Measurements from ENCODE around the gene SLC22A17. TPM values are rescaled to one million over a fixed set of nuclear protein-coding genes. Genes with fewer than 3 reads are reported as not detected.

SLC22A17 gene
- total and polyA plus RNA-seq, 2 of the 4 experiments (the other 2 are of a cell fraction), result 6.6 to 36.0 TPM

DNA sequence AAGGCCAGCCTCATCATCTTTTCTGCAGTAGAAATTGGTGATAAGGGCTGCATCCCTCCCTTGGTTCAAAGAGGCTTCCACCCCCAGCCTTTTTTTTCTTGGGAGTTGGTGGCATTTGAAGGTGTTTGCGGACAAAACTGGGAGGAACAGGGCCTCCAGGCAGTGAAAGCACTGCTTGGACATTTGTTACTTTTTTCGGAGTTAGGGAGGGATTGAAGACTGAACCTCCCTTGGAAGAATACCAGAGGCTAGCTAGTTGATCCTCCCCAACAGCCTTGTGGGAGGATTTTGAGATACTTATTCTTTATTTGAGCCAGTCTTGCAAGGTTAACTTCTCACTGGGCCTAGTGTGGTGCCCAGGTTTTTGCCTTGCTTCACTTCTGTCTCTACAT, 28.2 kb downstream of the SLC22A17 start:
- Histone ChIP-seq H3K23ac (ENCODE audit: low read depth, low read length) (no peak overlapping the region), H2AK9ac (replicated peaks; ENCODE audit: low read depth, low read length, poor library complexity) (no peak overlapping the region), H4K8ac (ENCODE audit: low read depth in 2 of 2, low read length in 2 of 2) (no peak overlapping the region), H2BK120ac (ENCODE audit: low read depth, low read length) (no peak overlapping the region), H3K36me3 (ENCODE audit: control insufficient read depth, insufficient read depth, low read length) (peaks cover 27% of the 10 kb centered on the region), H3K9me3 (ENCODE audit: control insufficient read depth, insufficient read depth, low read length) (no peaks in the 10 kb centered on the region), H3K4ac (ENCODE audit: low read depth, low read length) (no peak overlapping the region), H3K9ac (ENCODE audit: low read depth, low read length) (no peak overlapping the region), H2BK5ac (ENCODE audit: low read depth, low read length, poor library complexity, severe bottlenecking) (no peak overlapping the region), H3K18ac (ENCODE audit: low read depth, low read length) (no peak overlapping the region), H2AFZ (replicated peaks; ENCODE audit: low read length, poor library complexity) (no peak overlapping the region), H3K56ac (ENCODE audit: extremely low read depth, insufficient read depth, low read length) (no peak overlapping the region), H3K4me2 (ENCODE audit: low read depth, low read length) (no peak overlapping the region), H3K14ac (replicated peaks; ENCODE audit: low read depth, low read length) (no peak overlapping the region), H4K20me1 (ENCODE audit: insufficient read depth, low read length) (peaks cover 16% of the 10 kb centered on the region; the same call in 1 of the 2 replicates), H3K79me1 (ENCODE audit: low read depth in 1 of 2, low read length in 2 of 2) (peaks cover 18 to 39% of the 10 kb centered on the region in 2 experiments), H4K91ac (ENCODE audit: insufficient read depth, low read depth, low read length) (no peak overlapping the region), H2BK20ac (ENCODE audit: low read depth, low read length) (no peak overlapping the region), H3K4me3 (ENCODE audit: insufficient read depth, low read depth, low read length) (no peak overlapping the region), H3K9me1 (ENCODE audit: insufficient read depth, low read length) (no peaks in the 10 kb centered on the region), H2BK15ac (ENCODE audit: low read depth, low read length) (no peak overlapping the region), H3K4me1 (ENCODE audit: control insufficient read depth, insufficient read depth, low read length) (peaks cover 6% of the 10 kb centered on the region; the same call in 1 of the 2 replicates), H3K27ac (ENCODE audit: insufficient read depth, low read length) (no peak overlapping the region), H4K5ac (ENCODE audit: low read depth, low read length) (no peak overlapping the region), H2AK5ac (ENCODE audit: low read depth, low read length) (no peak overlapping the region), H3K27me3 (ENCODE audit: control insufficient read depth, insufficient read depth, low read length) (no peaks in the 10 kb centered on the region)
- dilution Hi-C loops (cut with HindIII; ENCODE audit: low sequenced_read_pairs, unreplicated experiment), result no loop called here
- TF ChIP-seq MAZ (IDR thresholded peaks at IDR 0.05; ENCODE audit: borderline replicate concordance, low read depth, low read length), result no peak
- TF ChIP-seq SMC3 (IDR thresholded peaks at IDR 0.05; ENCODE audit: low read depth, low read length), result no peak
- TF ChIP-seq CHD1 (IDR thresholded peaks at IDR 0.05; ENCODE audit: low read depth, low read length), result no peak
- TF ChIP-seq RAD21 (IDR thresholded peaks at IDR 0.05; ENCODE audit: low read length), result no peak
- TF ChIP-seq, protein P1, sequence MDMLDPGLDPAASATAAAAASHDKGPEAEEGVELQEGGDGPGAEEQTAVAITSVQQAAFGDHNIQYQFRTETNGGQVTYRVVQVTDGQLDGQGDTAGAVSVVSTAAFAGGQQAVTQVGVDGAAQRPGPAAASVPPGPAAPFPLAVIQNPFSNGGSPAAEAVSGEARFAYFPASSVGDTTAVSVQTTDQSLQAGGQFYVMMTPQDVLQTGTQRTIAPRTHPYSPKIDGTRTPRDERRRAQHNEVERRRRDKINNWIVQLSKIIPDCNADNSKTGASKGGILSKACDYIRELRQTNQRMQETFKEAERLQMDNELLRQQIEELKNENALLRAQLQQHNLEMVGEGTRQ (IDR thresholded peaks at IDR 0.05; ENCODE audit: low read depth, low read length), result no peak
- TF ChIP-seq BHLHE40 (IDR thresholded peaks at IDR 0.05; ENCODE audit: low read depth, low read length), result no peak
- TF ChIP-seq CEBPB (IDR thresholded peaks at IDR 0.05; ENCODE audit: low read depth, low read length), result no peak
- TF ChIP-seq, protein P2, sequence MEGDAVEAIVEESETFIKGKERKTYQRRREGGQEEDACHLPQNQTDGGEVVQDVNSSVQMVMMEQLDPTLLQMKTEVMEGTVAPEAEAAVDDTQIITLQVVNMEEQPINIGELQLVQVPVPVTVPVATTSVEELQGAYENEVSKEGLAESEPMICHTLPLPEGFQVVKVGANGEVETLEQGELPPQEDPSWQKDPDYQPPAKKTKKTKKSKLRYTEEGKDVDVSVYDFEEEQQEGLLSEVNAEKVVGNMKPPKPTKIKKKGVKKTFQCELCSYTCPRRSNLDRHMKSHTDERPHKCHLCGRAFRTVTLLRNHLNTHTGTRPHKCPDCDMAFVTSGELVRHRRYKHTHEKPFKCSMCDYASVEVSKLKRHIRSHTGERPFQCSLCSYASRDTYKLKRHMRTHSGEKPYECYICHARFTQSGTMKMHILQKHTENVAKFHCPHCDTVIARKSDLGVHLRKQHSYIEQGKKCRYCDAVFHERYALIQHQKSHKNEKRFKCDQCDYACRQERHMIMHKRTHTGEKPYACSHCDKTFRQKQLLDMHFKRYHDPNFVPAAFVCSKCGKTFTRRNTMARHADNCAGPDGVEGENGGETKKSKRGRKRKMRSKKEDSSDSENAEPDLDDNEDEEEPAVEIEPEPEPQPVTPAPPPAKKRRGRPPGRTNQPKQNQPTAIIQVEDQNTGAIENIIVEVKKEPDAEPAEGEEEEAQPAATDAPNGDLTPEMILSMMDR (conservative IDR thresholded peaks at IDR 0.05; ENCODE audit: low read depth, low read length), result no peak
- no peak for TF ChIP-seq POLR2A (IDR thresholded peaks at IDR 0.05; ENCODE audit: low read depth, low read length)
- TF ChIP-seq, protein P3, sequence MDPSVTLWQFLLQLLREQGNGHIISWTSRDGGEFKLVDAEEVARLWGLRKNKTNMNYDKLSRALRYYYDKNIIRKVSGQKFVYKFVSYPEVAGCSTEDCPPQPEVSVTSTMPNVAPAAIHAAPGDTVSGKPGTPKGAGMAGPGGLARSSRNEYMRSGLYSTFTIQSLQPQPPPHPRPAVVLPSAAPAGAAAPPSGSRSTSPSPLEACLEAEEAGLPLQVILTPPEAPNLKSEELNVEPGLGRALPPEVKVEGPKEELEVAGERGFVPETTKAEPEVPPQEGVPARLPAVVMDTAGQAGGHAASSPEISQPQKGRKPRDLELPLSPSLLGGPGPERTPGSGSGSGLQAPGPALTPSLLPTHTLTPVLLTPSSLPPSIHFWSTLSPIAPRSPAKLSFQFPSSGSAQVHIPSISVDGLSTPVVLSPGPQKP (IDR thresholded peaks at IDR 0.05; ENCODE audit: borderline replicate concordance, low read depth, low read length), result no peak
- TF ChIP-seq MXI1 (IDR thresholded peaks at IDR 0.05; ENCODE audit: borderline replicate concordance, low read depth, low read length), result no peak
- TF ChIP-seq RCOR1 (IDR thresholded peaks at IDR 0.05; ENCODE audit: insufficient replicate concordance, low read length), result no peak
- TF ChIP-seq NFE2L2 (IDR thresholded peaks at IDR 0.05; ENCODE audit: low read depth, low read length), result no peak
- no peak for TF ChIP-seq RFX5 (IDR thresholded peaks at IDR 0.05; ENCODE audit: low read depth, low read length)
- TF ChIP-seq MAFK (IDR thresholded peaks at IDR 0.05; ENCODE audit: low read depth, low read length), result no peak
- TF ChIP-seq FOS (IDR thresholded peaks at IDR 0.05; ENCODE audit: low read depth, low read length), result no peak
- no CpG with 5 or more reads among the region's 2 CpGs for WGBS, 2 experiments (ENCODE audit: extremely low coverage in 2 of 2, insufficient read length in 1 of 2)
- intact Hi-C loops (cut with micrococcal nuclease), result no loop called here
- BruUV-seq (replicated peaks), result no TSS peak
- ChIA-PET POLR2A (ENCODE audit: unreplicated experiment) (no interaction called here), CTCF (interaction anchor here (0.9 kb wide), 1 partner anchor 139 kb away, joined by 6 read pairs; no protein-coding TSS in a partner anchor)
- no peak for ATAC-seq (ENCODE audit: low read depth)
- no peak for DNase-seq
- in situ Hi-C loops (cut with MboI; ENCODE audit: low sequenced_read_pairs), result loop anchor here (10.0 to 25.0 kb wide), 5 partner anchors 50 to 1113 kb away; partner anchors contain the start of genes CBLN3, CMTM5, EMC9 and FITM1
